SK-N-SH (cell line): ENCODE measurements around the gene SMARCE1. TPM values are rescaled to one million over a fixed set of nuclear protein-coding genes. Genes with fewer than 3 reads are reported as not detected.

Experiments
- CTCF ChIA-PET: fragments of 300-600, 350-600 bp; formaldehyde crosslinking; extraction: SDS; loops from one replicate; lab custom pipeline; 2021; lab: Yijun Ruan, JAX
- POLR2A ChIA-PET: fragments of 350-600 bp; sonication (Branson Sonifier 250); formaldehyde crosslinking; extraction: SDS; loops from one replicate; lab custom pipeline; 2020; ENCODE audit warnings: antibody characterized with exemption, inconsistent platforms; lab: Yijun Ruan, JAX
- DNase-seq: peaks from one replicate; pipeline ENCODE4 v3.0.0; 2012
- H2AFZ ChIP-seq: fragments of 200-600 bp; sonication (generic); 2 replicates; pipeline ENCODE4 v1.8.1; 2016; ENCODE audit warnings: antibody characterized with exemption, mild to moderate bottlenecking, low read depth
- H3F3A ChIP-seq: fragments of 200-600 bp; sonication (generic); replicated peaks from 2 replicates; pipeline ENCODE3; 2016; ENCODE audit warnings: antibody characterized with exemption, mild to moderate bottlenecking; ENCODE audit not compliant: insufficient read depth
- H3K27ac ChIP-seq, 2 experiments: fragments of 200-500 bp in 1 of 2; fragments of 200-600 bp in 1 of 2; sonication (Bioruptor generic) in 1 of 2; sonication (generic), shearing (Covaris generic) in 1 of 2; 2 replicates each; pipeline versions ENCODE4 v1.5.1 to v1.6.1; 2014 to 2016; ENCODE audit warnings: low read depth in 2 of 2, inconsistent platforms in 1 of 2, low read length in 1 of 2, mild to moderate bottlenecking in 1 of 2, mixed read lengths in 1 of 2
- H3K27me3 ChIP-seq: fragments of 200-600 bp; sonication (generic), shearing (Covaris generic); 2 replicates; pipeline ENCODE4 v1.6.1; 2016; ENCODE audit warnings: mixed run types; ENCODE audit not compliant: insufficient read depth
- H3K36me3 ChIP-seq, 2 experiments: fragments of 200-500 bp in 1 of 2; fragments of 200-600 bp in 1 of 2; sonication (Bioruptor generic) in 1 of 2; sonication (generic) in 1 of 2; replicated peaks in 1 of 2; 2 replicates each; pipeline versions ENCODE3 to v1.5.1; 2014 to 2016; ENCODE audit warnings: low read length in 1 of 2, mild to moderate bottlenecking in 1 of 2; ENCODE audit not compliant: insufficient read depth in 2 of 2, control insufficient read depth in 1 of 2
- H3K4me1 ChIP-seq, 2 experiments: fragments of 200-500 bp in 1 of 2; fragments of 200-600 bp in 1 of 2; sonication (Bioruptor generic) in 1 of 2; sonication (generic), shearing (Covaris generic) in 1 of 2; 2 replicates each; pipeline versions ENCODE4 v1.5.1 to v1.6.1; 2014 to 2016; ENCODE audit warnings: low read depth in 1 of 2, low read length in 1 of 2, mixed run types in 1 of 2; ENCODE audit not compliant: insufficient read depth in 2 of 2, control insufficient read depth in 1 of 2
- H3K4me2 ChIP-seq: fragments of 200-600 bp; sonication (generic), shearing (Covaris generic); 2 replicates; pipeline ENCODE4 v1.6.1; 2017; ENCODE audit warnings: mixed run types
- H3K4me3 ChIP-seq, 2 experiments: fragments of 200-500 bp in 1 of 2; fragments of 200-600 bp in 1 of 2; sonication (Bioruptor generic) in 1 of 2; sonication (generic), shearing (Covaris generic) in 1 of 2; 2 replicates each; pipeline versions ENCODE4 v1.5.1 to v1.8.1; 2014 to 2016; ENCODE audit warnings: low read depth in 2 of 2, inconsistent platforms in 1 of 2, low read length in 1 of 2, mild to moderate bottlenecking in 1 of 2, mixed read lengths in 1 of 2, moderate library complexity in 1 of 2
- H3K79me2 ChIP-seq: fragments of 200-600 bp; sonication (generic); 2 replicates; pipeline ENCODE4 v1.8.1; 2017; ENCODE audit warnings: mild to moderate bottlenecking; ENCODE audit not compliant: insufficient read depth
- H3K9ac ChIP-seq: fragments of 200-600 bp; sonication (generic); 2 replicates; pipeline ENCODE4 v1.6.1; 2017; ENCODE audit warnings: mixed run types
- H3K9me2 ChIP-seq: fragments of 200-600 bp; sonication (generic); 2 replicates; pipeline ENCODE4 v1.6.1; 2017; ENCODE audit warnings: mixed run types
- H3K9me3 ChIP-seq: fragments of 200-600 bp; sonication (generic); 2 replicates; pipeline ENCODE4 v1.6.1; 2017; ENCODE audit warnings: mixed run types, mild to moderate bottlenecking, moderate library complexity
- H4K20me1 ChIP-seq: fragments of 200-600 bp; sonication (generic); 2 replicates; pipeline ENCODE4 v1.6.1; 2017; ENCODE audit warnings: mild to moderate bottlenecking, mixed run types; ENCODE audit not compliant: insufficient read depth
- EP300 ChIP-seq, 2 experiments: IDR thresholded peaks; 2 replicates each; pipeline versions ENCODE4 v1.4.0 to v1.6.1; 2012; ENCODE audit warnings: borderline replicate concordance in 1 of 2, low read depth in 1 of 2, low read length in 1 of 2
- FOXM1 ChIP-seq: IDR thresholded peaks from 2 replicates; pipeline ENCODE4 v1.4.0; 2012; ENCODE audit warnings: low read depth, mild to moderate bottlenecking
- JUND ChIP-seq: IDR thresholded peaks from 2 replicates; pipeline ENCODE4 v1.4.0; 2012
- MAX ChIP-seq: IDR thresholded peaks from 2 replicates; pipeline ENCODE4 v1.4.0; 2012; ENCODE audit warnings: low read depth
- MXI1 ChIP-seq: IDR thresholded peaks from 2 replicates; pipeline ENCODE4 v1.6.1; 2012; ENCODE audit warnings: mild to moderate bottlenecking, low read depth, low read length, improper control_type of control experiment
- POLR2AphosphoS5 ChIP-seq: IDR thresholded peaks from 2 replicates; pipeline ENCODE4 v1.6.1; 2012; ENCODE audit warnings: low read depth, low read length
- RAD21 ChIP-seq: IDR thresholded peaks from 2 replicates; pipeline ENCODE4 v1.6.1; 2012; ENCODE audit warnings: mild to moderate bottlenecking, low read length
- SMC3 ChIP-seq: IDR thresholded peaks from 2 replicates; pipeline ENCODE4 v1.6.1; 2012; ENCODE audit warnings: low read depth, low read length, improper control_type of control experiment
- WGBS: methylation state at CpG from one replicate; pipeline ENCODE4 v1.1.6; 2017; ENCODE audit warnings: low lambda C conversion rate; 5-methylcytosine and 5-hydroxymethylcytosine counted together
- polyA plus RNA-seq, 3 experiments: library from polyadenylated mRNA; depleted of rRNA; stranded (reverse); fragments of >200 nt; gene quantifications; 2 replicates each; pipeline ENCODE4 v1.2.3, GENCODE V29; 2012
- TF ChIP-seq, protein P1 (sequence below): fragments of 200-600 bp; sonication (generic); IDR thresholded peaks from 2 replicates; pipeline ENCODE4 v1.6.1; 2017; ENCODE audit warnings: antibody characterized with exemption, mild to moderate bottlenecking, moderate library complexity
- TF ChIP-seq, protein P2 (sequence below): IDR thresholded peaks from 2 replicates; pipeline ENCODE4 v1.6.1; 2012; ENCODE audit warnings: mild to moderate bottlenecking, low read depth, low read length, moderate library complexity

Gene SMARCE1
- polyA plus RNA-seq, 1 of the 3 experiments (the other 2 are of a cell fraction): 45.9 TPM

DNA sequence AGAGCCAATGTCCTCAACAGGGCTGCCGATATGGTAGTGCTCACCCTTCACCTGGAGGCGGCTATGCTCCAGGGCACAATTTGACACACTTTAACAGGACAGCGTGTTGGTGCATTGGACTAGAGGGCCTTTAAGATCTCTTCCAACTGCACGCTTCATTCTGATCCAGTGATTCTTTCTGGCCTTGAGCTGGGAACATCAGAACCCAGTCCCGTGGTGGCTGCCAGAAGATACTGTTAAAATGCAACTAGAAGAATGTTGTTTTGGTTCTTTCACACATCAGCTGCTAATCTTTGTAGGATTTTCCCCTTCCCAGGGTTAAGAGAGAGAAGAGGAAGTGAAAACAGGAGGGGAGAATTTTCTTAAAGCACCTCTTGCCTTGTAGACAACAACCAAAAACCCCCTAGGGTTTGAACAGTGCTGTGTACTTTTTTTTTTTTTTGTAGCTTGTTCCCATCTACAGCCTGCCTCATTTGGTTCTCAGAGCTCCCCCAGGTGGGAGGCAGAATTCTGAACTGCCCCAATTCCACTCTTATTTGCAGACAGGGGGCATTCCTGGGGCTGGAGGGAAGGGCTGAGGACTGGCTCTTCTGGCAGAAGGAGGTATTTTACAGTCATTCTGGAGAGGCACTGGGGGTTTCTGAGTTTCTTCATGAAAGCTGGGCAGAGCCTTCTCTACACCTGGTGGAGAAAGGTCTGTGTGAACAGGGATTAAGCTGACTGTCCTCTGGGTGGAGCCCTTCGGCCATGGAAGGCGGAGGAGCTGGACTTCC, 32.4 kb downstream of the SMARCE1 start:
- Histone ChIP-seq H3K9me2 (no peaks in the 10 kb centered on the region), H3K4me3 (no peak overlapping the region; a peak in 1 of 4 replicates), H3K27me3 (peaks cover 51% of the 10 kb centered on the region), H3F3A (no peaks in the 10 kb centered on the region), H3K9me3 (no peaks in the 10 kb centered on the region), H3K4me1 (peaks cover 0 to 13% of the 10 kb centered on the region in 2 experiments; a peak in 1 of 4 replicates), H3K36me3 (no peaks in the 10 kb centered on the region), H3K9ac (no peak overlapping the region), H3K79me2 (no peaks in the 10 kb centered on the region), H3K4me2 (no peak overlapping the region), H4K20me1 (no peaks in the 10 kb centered on the region)
- WGBS: 53% methylated on average over 3 of the region's 7 CpGs
- CTCF ChIA-PET: interaction anchor here (0.9 to 1.7 kb wide), 7 partner anchors 10 to 1033 kb away, joined by 3 to 8 read pairs (median 3); no protein-coding TSS in a partner anchor
- TF ChIP-seq, protein P1, sequence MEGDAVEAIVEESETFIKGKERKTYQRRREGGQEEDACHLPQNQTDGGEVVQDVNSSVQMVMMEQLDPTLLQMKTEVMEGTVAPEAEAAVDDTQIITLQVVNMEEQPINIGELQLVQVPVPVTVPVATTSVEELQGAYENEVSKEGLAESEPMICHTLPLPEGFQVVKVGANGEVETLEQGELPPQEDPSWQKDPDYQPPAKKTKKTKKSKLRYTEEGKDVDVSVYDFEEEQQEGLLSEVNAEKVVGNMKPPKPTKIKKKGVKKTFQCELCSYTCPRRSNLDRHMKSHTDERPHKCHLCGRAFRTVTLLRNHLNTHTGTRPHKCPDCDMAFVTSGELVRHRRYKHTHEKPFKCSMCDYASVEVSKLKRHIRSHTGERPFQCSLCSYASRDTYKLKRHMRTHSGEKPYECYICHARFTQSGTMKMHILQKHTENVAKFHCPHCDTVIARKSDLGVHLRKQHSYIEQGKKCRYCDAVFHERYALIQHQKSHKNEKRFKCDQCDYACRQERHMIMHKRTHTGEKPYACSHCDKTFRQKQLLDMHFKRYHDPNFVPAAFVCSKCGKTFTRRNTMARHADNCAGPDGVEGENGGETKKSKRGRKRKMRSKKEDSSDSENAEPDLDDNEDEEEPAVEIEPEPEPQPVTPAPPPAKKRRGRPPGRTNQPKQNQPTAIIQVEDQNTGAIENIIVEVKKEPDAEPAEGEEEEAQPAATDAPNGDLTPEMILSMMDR: peak; percentile 29; the same call in 1 of the 2 replicates
- TF ChIP-seq SMC3 (peak; percentile 22; the same call in 1 of the 2 replicates), FOXM1 (no peak), RAD21 (peak; percentile 63)
- TF ChIP-seq, all 33 proteins: peak for 3
- peak; percentile 41 for DNase-seq
- Histone ChIP-seq H3K27ac (no peak overlapping the region), H2AFZ (no peak overlapping the region)
- POLR2A ChIA-PET: interaction anchor here (0.6 to 0.8 kb wide), 2 partner anchors 18 to 33 kb away, joined by 3 to 4 read pairs; no protein-coding TSS in a partner anchor

- POLR2A ChIA-PET: interaction anchor here (0.6 to 0.8 kb wide), 2 partner anchors 19 to 34 kb away, joined by 3 to 4 read pairs; no protein-coding TSS in a partner anchor
These were observed 33.1 kb downstream of the SMARCE1 start for GRCh38 chr17:40614431-40615067.

More at GRCh38 chr17:40614431-40615067, 33.1 kb downstream of the SMARCE1 start:
- Histone ChIP-seq H3K9me3 (no peaks in the 10 kb centered on the region), H3K27ac (no peak overlapping the region), H3K79me2 (no peaks in the 10 kb centered on the region), H3F3A (no peaks in the 10 kb centered on the region), H3K9ac (no peak overlapping the region), H3K36me3 (no peaks in the 10 kb centered on the region), H3K9me2 (no peaks in the 10 kb centered on the region), H3K4me1 (peaks cover 0 to 13% of the 10 kb centered on the region in 2 experiments; a peak in 1 of 4 replicates), H3K27me3 (peaks cover 54% of the 10 kb centered on the region), H2AFZ (no peak overlapping the region), H3K4me3 (no peak overlapping the region), H4K20me1 (no peaks in the 10 kb centered on the region), H3K4me2 (no peak overlapping the region)
- CTCF ChIA-PET: interaction anchor here (0.9 to 1.7 kb wide), 3 partner anchors 10 to 935 kb away, joined by 3 to 4 read pairs (median 3); no protein-coding TSS in a partner anchor
- WGBS: 68% methylated on average over 10 of the region's 13 CpGs
- DNase-seq: no peak
- TF ChIP-seq, protein P2, sequence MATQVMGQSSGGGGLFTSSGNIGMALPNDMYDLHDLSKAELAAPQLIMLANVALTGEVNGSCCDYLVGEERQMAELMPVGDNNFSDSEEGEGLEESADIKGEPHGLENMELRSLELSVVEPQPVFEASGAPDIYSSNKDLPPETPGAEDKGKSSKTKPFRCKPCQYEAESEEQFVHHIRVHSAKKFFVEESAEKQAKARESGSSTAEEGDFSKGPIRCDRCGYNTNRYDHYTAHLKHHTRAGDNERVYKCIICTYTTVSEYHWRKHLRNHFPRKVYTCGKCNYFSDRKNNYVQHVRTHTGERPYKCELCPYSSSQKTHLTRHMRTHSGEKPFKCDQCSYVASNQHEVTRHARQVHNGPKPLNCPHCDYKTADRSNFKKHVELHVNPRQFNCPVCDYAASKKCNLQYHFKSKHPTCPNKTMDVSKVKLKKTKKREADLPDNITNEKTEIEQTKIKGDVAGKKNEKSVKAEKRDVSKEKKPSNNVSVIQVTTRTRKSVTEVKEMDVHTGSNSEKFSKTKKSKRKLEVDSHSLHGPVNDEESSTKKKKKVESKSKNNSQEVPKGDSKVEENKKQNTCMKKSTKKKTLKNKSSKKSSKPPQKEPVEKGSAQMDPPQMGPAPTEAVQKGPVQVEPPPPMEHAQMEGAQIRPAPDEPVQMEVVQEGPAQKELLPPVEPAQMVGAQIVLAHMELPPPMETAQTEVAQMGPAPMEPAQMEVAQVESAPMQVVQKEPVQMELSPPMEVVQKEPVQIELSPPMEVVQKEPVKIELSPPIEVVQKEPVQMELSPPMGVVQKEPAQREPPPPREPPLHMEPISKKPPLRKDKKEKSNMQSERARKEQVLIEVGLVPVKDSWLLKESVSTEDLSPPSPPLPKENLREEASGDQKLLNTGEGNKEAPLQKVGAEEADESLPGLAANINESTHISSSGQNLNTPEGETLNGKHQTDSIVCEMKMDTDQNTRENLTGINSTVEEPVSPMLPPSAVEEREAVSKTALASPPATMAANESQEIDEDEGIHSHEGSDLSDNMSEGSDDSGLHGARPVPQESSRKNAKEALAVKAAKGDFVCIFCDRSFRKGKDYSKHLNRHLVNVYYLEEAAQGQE: no peak
- no peak for TF ChIP-seq POLR2AphosphoS5
- TF ChIP-seq MAX: no peak
- TF ChIP-seq MXI1: no peak
- TF ChIP-seq RAD21: no peak
- no peak for TF ChIP-seq EP300 (IDR thresholded peaks at IDR 0.05; ENCODE audit: borderline replicate concordance in 1 of 2, low read depth in 1 of 2, low read length in 1 of 2)
- no peak for TF ChIP-seq JUND
